ENCODE measurements around the gene DLX3. TPM values are rescaled to one million over a fixed set of nuclear protein-coding genes. Genes with fewer than 3 reads are reported as not detected.

DLX3 gene
- total RNA-seq, 1 experiment from 2014 or later = 0.18 TPM

DNA sequence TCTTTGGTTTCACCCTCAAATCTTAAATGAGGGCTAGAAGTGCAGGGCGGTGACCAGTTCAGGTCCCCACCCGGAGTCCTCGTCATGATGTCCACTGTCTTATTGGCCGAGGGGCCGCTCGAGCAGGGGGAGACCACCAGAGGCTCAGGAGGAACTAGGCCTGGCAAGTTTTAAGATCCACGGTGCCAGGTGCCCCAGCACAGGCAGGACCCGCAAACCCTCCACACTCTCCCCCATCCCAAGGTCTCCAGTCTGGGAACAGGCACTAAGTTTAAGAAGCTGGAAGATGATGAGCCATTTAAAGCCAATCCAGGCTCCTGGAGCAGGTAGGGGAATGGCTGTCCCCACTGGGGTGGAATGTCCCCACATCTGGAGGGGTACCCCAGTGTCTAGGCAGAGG is 4.1 kb downstream of the DLX3 start:
- H3K36me3 ChIP-seq (ENCODE audit: low read depth, low read length) = no peaks in the 10 kb centered on the region

DNA sequence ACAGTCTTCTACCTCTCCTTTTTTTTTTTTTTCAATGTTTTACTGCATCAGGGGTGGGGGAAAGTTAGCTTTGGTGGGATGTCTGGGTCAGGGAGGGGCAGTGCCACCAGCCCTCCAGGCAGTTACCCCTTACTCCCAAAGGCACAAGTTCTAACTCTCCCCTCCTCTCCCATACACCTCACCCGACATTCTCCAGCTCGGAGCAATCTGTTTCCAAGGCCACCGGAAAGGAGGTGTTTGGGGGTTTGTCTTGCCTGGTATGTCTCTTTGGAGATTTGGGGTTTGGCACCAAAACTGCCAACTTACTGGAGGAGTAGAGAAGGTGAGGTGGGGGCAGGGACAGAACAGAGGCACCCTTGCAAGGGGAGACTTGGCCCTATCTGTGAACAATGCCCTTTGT is 4.7 kb downstream of the DLX3 start:
- no TSS peak for BruUV-seq (replicated peaks)
- Histone ChIP-seq H2AFZ (ENCODE audit: low read length) (no peak overlapping the region), H3K36me3 (ENCODE audit: low read depth, low read length) (no peaks in the 10 kb centered on the region), H3K4me1 (ENCODE audit: insufficient read depth, low read length) (peaks cover 20% of the 10 kb centered on the region), H4K20me1 (ENCODE audit: low read length) (no peaks in the 10 kb centered on the region), H3K4me2 (ENCODE audit: low read length) (no peak overlapping the region), H3K79me2 (ENCODE audit: low read length) (no peaks in the 10 kb centered on the region), H3K27ac (ENCODE audit: low read length) (no peak overlapping the region), H3K4me3 (ENCODE audit: low read length) (no peak overlapping the region), H3K9me2 (replicated peaks; ENCODE audit: low read length) (no peaks in the 10 kb centered on the region), H3K27me3 (ENCODE audit: low read length) (peaks cover 12% of the 10 kb centered on the region), H3K9me3 (ENCODE audit: low read length) (no peaks in the 10 kb centered on the region), H3F3A (ENCODE audit: low read length, unreplicated experiment) (no peaks in the 10 kb centered on the region), H3K9ac (ENCODE audit: low read length) (no peak overlapping the region)
- DNase-seq = no peak
- ChIA-PET POLR2A (ENCODE audit: unreplicated experiment) (interaction anchor here (0.7 kb wide), 1 partner anchor 37 kb away, joined by 4 read pairs; no protein-coding TSS in a partner anchor), CTCF (no interaction called here)
- TF ChIP-seq EZH2 (IDR thresholded peaks at IDR 0.05; ENCODE audit: low read length, unreplicated experiment) (no peak), EZH2phosphoT487 (IDR thresholded peaks at IDR 0.05; ENCODE audit: borderline replicate concordance, low read length) (no peak)
- TF ChIP-seq, protein P1, sequence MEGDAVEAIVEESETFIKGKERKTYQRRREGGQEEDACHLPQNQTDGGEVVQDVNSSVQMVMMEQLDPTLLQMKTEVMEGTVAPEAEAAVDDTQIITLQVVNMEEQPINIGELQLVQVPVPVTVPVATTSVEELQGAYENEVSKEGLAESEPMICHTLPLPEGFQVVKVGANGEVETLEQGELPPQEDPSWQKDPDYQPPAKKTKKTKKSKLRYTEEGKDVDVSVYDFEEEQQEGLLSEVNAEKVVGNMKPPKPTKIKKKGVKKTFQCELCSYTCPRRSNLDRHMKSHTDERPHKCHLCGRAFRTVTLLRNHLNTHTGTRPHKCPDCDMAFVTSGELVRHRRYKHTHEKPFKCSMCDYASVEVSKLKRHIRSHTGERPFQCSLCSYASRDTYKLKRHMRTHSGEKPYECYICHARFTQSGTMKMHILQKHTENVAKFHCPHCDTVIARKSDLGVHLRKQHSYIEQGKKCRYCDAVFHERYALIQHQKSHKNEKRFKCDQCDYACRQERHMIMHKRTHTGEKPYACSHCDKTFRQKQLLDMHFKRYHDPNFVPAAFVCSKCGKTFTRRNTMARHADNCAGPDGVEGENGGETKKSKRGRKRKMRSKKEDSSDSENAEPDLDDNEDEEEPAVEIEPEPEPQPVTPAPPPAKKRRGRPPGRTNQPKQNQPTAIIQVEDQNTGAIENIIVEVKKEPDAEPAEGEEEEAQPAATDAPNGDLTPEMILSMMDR (conservative IDR thresholded peaks at IDR 0.05; ENCODE audit: low read depth, low read length) = no peak
- no peak for ATAC-seq
- intact Hi-C loops (cut with micrococcal nuclease) = no loop called here

More for the DNA sequence above, 4.1 kb downstream of the DLX3 start:
- TF ChIP-seq, protein P1 (conservative IDR thresholded peaks at IDR 0.05; ENCODE audit: low read depth, low read length) = no peak
- no peak for TF ChIP-seq EZH2phosphoT487 (IDR thresholded peaks at IDR 0.05; ENCODE audit: borderline replicate concordance, low read length)
- no peak for TF ChIP-seq EZH2 (IDR thresholded peaks at IDR 0.05; ENCODE audit: low read length, unreplicated experiment)
- Histone ChIP-seq H3K4me1 (ENCODE audit: insufficient read depth, low read length) (peaks cover 20% of the 10 kb centered on the region), H3K9me3 (ENCODE audit: low read length) (no peaks in the 10 kb centered on the region), H2AFZ (ENCODE audit: low read length) (no peak overlapping the region), H3K4me2 (ENCODE audit: low read length) (no peak overlapping the region), H3K27me3 (ENCODE audit: low read length) (peaks cover 12% of the 10 kb centered on the region), H3K79me2 (ENCODE audit: low read length) (no peaks in the 10 kb centered on the region), H3K9ac (ENCODE audit: low read length) (no peak overlapping the region), H3K9me2 (replicated peaks; ENCODE audit: low read length) (no peaks in the 10 kb centered on the region), H3F3A (ENCODE audit: low read length, unreplicated experiment) (no peaks in the 10 kb centered on the region), H3K27ac (ENCODE audit: low read length) (no peak overlapping the region), H3K4me3 (ENCODE audit: low read length) (no peak overlapping the region), H4K20me1 (ENCODE audit: low read length) (no peaks in the 10 kb centered on the region)
- no TSS peak for BruUV-seq (replicated peaks)
- ATAC-seq (no peak), DNase-seq (no peak)
- ChIA-PET CTCF (no interaction called here), POLR2A (ENCODE audit: unreplicated experiment) (interaction anchor here (0.7 kb wide), 1 partner anchor 38 kb away, joined by 4 read pairs; no protein-coding TSS in a partner anchor)
- intact Hi-C loops (cut with micrococcal nuclease) = no loop called here

DNA sequence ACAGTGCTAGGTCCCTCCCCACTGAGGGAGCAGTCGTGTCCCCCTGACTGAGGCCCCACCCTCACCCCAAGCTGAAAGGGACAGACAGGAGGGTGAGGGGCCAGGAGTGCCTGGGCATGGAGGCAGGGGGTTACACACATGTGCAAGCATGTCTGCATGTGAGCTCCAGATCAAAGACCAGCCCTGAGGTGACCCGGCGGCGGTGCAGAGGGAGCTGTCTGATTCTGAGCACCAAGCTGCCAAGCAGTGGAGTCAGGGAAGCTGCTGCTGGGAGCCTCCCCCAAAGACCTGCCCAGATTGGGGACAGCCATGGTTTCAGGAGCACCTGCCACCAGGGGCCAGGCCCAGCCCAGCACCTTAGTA is 5.5 kb downstream of the DLX3 start:
- POLR2A ChIA-PET (ENCODE audit: unreplicated experiment) = no interaction called here
- H3K4me1 ChIP-seq (ENCODE audit: insufficient read depth, low read length) = peaks cover 15% of the 10 kb centered on the region

More for the DNA sequence above, 5.5 kb downstream of the DLX3 start:
- no TSS peak for BruUV-seq (replicated peaks)
- H3K9me3 ChIP-seq (ENCODE audit: low read length) = no peaks in the 10 kb centered on the region
- ATAC-seq (no peak), DNase-seq (no peak)
- no peaks in the 10 kb centered on the region for H4K20me1 ChIP-seq (ENCODE audit: low read length)
- no peak overlapping the region for H3K4me3 ChIP-seq (ENCODE audit: low read length)
- no peaks in the 10 kb centered on the region for H3K36me3 ChIP-seq (ENCODE audit: low read depth, low read length)
- CTCF ChIA-PET = no interaction called here
- no peak overlapping the region for H3K27ac ChIP-seq (ENCODE audit: low read length)
- H2AFZ ChIP-seq (ENCODE audit: low read length) = no peak overlapping the region
- H3K27me3 ChIP-seq (ENCODE audit: low read length) = peaks cover 8% of the 10 kb centered on the region
- TF ChIP-seq, protein P1 (conservative IDR thresholded peaks at IDR 0.05; ENCODE audit: low read depth, low read length) = no peak
- TF ChIP-seq EZH2 (IDR thresholded peaks at IDR 0.05; ENCODE audit: low read length, unreplicated experiment) = no peak
- no peak for TF ChIP-seq EZH2phosphoT487 (IDR thresholded peaks at IDR 0.05; ENCODE audit: borderline replicate concordance, low read length)
- H3K79me2 ChIP-seq (ENCODE audit: low read length) = no peaks in the 10 kb centered on the region
- intact Hi-C loops (cut with micrococcal nuclease) = no loop called here
- no peak overlapping the region for H3K4me2 ChIP-seq (ENCODE audit: low read length)
- no peak overlapping the region for H3K9ac ChIP-seq (ENCODE audit: low read length)
- no peaks in the 10 kb centered on the region for H3K9me2 ChIP-seq (replicated peaks; ENCODE audit: low read length)
- no peaks in the 10 kb centered on the region for H3F3A ChIP-seq (ENCODE audit: low read length, unreplicated experiment)
